GM19351 (cell line): ENCODE measurements around the gene JAG2.

Experiments used
- ATAC-seq: cut with Tn5 transposase; IDR thresholded peaks from one replicate; pipeline ENCODE4 v1.9.1; 2021; ENCODE audit warnings: mild to moderate bottlenecking, moderate library complexity; ENCODE audit not compliant: unreplicated experiment

JAG2 gene

DNA sequence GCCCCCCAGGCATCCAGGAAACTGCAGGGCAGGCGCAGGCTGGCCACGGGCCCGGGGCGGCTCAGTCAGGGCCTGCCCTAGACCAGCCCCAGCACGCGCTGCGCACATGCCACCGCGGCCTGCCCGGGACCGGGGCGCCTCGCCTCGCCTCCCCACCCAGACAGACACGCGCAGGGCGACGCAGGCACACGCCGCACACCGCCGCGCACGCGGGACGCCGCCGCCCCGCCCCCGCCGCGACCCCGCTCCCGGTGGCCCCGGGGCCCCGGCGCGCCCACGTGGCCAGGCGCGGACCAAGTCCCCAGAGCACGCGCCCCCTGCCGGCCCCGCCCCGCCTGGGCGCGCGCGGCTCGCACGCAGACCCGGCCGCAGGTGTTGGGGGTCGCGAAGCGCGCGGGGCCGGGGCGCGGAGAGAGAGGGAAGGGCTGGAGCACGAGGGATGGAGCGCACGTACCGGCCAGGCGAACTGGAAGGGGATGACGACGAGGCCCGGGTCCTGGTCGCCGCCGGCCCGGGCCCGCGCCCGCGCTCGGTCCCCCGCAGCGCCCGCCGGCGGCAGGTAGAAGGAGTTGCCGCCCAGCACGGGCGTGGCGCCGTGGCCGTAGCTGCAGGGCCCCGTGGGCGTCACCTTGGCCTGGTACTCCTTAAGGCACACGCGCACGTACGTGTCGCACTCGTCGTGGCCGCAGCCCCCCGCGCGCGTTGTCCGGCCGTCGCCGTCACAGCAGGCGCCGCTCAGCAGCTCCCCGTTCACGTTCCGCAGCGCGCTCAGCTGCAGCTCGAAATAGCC is 1.1 kb downstream of the JAG2 start:
- ATAC-seq = no peak

DNA sequence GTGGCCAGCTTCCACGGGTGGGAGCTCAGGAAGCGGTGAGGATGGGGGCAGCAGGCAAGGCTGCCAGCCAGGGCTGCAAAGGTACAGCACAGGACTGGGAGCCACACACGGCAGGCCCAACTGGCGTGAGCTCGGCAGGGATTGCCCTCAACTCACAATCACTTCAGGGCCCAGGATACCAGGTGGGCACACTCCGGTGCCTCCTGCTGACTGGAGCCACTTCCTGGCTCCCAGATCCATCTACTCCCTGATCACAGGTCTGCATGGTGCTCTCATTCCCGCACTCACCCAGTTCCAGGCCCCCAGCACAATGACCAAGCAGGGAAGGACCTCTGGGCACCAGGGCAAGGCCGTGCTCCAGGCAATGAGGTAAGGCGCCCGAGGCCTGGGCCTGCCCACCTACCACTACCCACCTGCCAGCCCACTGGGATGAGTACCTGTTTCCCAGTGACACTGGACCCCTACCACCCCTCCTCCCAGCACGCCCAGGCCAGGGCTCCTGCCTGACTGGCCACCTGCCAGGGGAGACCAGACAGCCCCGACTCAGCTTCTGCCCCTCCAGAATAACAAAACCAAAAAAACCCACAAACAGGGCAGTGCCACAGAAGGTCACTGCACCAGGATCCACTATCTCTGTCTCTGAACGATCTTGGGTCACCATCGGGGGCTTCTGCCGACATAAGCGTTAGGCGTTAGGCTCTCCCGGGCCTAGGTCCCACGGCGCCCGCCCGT is 1.8 kb downstream of the JAG2 start:
- no peak for ATAC-seq

DNA sequence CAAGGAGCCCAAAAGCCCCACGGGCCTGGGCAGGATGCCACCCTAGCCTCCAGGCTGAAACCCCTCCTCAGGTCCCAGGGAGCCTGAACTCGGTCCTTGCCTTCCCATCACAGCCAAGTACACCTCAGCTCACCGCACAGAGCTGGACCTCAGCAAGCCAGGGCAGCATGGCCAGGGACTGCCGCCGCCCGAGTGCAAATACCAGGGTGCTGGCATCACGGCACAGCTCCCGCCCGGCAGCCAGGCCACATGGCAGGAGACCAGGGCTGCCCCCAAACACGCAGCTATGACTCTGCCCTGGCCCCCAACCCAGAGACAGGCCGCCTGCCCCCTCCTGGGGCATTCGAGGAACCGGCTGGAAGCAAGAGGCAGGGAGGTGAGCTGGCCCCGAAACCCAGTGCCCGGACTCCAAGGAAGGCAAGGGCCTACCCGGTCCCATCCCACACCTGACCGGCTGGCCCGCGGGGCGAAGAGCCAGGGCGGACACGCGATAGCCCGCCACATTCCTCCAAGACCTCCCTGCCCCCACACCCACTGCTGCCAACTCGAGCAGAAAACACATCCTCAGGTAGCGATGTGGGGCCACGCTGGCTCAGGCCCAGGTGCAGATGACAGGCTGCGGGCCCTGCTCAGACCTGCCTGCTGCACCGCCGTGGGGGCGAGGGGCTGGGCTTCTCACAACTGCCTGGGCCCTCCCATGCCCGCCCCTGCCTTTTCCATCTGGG is 2.7 kb downstream of the JAG2 start:
- ATAC-seq = no peak

DNA sequence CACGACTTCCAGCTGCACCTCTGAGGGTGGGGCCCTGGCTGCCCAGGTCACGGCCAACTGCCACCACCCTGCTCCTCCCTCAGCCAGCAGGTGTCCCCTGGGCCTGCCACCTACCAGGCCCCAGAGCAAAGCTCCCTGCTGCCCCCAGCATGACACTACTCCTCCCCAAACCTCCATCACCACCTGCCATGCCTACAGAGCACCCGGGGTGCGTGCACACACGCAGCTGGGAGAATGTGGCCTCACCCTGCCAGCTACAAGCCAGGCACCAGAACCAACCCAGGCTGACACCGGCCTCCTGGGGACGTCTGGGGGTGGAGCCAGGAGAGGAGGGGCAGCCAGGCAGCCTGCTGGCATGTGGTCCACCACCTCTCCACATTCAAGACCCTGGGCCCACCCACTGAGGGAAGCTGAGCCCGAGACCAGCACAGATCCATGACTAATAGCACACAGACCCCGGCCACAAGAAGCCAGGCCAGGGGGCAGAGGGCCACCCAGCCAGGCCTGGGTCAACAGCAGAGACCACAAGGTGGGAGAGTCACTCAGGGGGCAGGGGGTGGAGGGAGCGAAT is 3.4 kb downstream of the JAG2 start:
- ATAC-seq = no peak

DNA sequence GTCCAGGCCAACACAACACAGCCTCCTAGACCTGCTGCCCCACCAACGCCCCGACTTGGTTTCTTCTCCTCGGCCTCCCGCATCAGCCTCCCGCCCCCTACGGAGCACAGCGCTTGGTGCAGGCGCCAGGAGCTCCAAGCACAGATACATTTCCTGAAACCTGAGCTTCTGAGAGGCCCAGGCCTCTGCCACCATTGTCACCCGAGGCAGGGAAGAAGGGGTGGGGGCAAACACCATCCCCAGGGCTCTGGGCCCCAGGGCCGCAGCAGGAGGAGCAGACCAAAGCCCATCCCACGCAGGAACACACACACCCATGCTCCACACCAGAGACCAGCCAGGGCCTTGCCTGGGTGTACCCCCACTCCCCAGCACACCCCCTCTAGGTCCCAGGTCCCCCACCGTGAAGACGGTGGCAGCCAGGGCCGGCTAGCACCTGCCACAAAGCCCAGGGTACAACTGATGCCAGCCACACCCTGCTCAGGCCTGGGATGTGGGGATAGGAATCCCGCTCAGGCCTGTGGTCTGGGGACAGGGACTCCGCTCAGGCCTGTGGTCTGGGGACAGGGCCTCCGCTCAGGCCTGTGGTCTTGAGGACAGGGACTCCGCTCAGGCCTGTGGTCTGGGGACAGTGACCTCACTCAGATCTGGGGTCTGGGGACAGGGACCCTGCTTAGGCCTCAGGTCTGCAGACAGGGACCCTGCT is 5.4 kb downstream of the JAG2 start:
- ATAC-seq = no peak

DNA sequence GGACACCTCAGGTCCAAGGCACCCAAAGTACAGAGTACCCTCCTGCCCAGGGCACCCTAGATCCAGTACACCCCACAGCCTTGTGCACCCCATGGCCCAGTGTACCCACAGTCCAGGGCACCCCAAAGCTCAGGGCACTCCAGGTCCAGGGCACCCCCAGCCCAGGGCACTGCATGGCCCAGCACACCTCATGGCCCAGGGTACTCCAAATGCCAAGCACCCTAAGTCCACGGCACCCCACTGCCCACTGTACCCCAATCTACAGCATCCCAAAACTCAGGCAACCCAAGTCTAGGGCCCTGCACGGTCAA is 6.0 kb downstream of the JAG2 start:
- ATAC-seq = no peak

DNA sequence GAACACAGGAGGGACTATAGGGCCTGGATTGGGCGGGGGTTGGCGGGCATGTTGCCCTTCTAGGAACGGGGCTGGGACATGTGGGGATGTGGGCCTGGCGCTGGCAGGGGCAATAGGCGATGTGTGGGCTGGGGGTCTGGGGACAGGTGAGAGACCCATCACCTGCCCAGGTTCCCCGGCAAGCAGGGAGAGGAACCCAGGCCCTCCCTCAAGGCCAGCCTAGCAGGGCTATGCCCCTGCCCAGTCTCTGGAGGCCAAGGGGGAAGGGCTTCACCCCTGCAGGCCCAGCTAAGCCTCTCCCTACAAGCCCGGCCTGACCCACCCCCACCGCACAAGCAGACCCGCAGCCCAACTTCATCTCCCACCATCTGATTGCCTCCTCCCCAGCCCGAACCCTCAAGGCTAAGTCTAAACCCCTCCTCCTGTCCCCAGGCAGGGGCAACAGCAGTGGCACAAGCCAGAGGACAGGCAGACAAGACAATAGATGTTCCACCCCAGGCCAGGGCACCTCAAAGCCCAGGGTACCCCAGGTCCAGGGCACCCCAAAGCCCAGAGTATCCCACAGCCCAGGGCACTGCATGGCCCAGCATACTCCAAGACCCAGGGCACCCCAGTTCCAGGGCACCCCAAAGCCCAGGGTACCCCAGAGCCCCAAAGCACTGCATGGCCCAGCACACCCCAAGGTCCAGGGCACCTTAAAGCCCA is 6.5 kb downstream of the JAG2 start:
- no peak for ATAC-seq

DNA sequence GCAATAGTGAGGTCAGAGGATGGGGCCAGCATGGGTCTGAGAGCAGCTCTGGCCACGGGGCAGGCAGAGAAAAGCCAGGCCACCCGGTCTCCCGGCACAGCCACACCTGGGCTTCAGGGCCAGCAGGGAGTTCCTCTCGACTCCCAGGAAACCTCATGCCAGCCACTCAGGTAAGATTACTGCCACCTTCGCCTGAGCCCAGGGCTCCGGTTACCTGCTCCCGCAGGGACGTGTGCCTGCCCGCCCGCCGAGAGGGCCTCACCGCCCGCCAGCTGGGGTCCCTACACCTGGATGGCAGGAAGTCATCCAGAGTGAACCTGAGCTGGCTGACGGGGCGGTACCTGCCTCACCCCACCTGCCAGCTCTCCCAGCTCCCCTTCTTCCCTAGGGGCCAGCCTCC is 7.3 kb downstream of the JAG2 start:
- ATAC-seq = no peak

DNA sequence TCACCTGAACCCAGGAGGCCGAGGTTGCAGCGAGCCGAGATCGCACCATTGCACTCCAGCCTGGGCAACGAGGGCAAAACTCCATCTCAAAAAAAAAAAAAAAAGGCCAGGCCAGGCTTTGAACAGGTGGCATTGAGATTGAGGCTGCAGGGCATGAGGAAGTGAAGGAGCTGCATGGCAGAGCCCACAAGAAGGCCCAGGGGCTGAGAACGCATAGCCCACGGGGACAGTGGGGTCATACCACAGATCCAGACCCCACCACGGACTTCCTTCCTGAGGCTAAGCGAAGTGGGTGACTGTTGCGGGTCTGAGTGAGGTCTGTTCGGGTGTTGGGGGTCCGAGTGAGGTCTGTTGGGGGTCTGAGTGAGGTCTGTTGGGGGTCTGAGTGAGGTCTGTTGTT is 7.8 kb downstream of the JAG2 start:
- no peak for ATAC-seq

DNA sequence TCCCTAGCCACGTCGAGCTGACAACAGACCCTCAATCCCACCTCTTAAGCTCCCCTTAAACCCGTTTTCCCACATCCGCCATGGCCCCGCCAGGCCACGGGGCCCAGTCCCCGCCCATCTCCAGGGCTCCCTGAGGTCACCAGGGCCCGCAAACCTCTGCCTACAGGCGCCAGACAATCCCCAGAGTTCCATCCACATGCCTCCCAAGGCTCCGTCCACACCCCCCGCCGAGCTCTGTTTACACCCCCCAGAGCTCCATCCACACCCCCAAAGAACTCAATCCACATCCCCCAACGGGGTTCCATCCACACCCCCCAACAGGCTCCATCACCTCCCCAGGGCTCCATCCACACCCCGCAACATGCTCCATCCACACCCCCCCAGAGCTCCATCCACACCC is 9.2 kb downstream of the JAG2 start:
- no peak for ATAC-seq

DNA sequence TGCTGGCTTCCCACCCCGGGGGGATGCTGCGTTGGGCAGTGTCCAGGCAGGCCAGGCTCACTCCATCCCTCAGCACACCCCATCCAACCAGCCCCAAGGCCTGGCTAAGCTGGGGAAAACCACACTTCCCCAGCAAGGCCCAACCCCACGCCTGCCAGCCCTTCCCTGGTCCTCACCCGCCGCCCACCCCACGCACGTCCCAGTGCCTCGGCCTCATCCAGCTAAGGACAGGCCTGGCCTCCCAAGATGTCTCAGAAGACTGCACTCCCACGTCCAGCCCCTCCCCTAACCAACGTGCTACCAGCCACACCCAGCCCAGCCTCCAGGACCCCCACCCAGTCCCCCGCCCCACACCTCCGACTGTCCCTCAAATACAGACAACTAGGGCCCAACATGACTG is 9.8 kb downstream of the JAG2 start:
- no peak for ATAC-seq

DNA sequence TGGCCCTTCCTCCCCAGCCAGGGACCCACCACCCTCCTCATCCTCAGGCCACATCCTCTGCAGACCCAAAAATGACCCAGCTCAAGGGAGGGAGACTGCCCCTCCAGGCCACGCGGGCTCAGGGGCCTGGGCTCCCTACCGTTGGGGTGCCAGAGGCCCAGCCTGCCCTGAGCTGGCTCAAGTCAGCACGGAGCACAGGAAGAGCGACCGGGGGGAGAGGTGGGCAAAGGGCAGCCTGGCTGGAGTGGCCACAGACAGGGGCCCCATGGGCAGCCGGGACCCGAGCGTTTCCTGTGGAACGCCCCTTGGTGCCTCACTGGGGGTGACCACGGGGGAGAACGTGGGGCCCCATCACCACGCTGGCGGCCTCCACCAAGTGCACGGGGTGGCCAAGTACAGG is 10.7 kb downstream of the JAG2 start:
- no peak for ATAC-seq

DNA sequence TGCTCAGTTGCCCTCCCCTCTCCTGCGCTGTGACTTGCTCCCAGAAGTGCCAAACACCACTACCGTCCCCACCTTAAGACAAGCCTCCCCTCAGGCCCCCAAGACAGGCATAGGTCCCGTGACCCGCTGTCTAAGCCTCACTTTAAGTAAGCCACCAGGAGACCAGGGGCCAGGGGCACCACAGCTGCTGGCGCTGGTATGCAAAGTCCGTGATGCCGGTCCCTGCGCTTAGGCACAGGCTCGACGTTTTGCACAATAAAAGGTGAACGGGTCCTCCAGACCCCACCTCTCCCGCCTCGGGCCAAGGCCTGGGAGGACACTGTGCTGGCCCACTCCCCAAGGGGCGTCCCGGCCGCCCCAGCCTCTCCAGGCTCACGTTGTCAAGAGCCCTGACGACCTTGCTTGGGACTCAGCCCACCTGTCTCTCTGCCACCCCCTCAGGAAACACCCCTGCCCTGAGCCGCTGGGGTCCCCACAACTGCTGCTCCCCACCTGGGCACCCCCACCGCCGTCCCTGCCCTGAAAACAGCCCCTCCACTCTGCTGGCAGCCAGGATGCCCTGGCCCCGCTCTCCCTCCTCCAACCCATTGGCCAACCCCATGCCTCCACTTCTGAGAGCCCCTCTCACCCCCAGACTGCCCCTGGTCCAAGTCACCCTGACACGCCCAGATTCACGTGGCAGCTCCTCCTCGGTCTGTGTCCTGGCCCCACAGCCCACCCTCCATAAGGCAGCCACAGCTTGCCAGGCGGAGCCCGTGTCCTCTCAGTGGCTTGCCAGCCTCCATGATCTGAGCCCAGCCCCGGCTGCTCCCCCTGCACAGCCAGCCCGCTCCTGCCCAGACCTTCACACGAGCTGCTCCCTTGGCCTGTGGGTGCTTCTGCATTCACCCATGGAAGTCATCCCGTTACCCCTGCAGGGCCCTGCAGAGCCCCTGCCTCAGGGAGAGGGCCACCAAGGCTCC is 11.9 kb downstream of the JAG2 start:
- no peak for ATAC-seq

DNA sequence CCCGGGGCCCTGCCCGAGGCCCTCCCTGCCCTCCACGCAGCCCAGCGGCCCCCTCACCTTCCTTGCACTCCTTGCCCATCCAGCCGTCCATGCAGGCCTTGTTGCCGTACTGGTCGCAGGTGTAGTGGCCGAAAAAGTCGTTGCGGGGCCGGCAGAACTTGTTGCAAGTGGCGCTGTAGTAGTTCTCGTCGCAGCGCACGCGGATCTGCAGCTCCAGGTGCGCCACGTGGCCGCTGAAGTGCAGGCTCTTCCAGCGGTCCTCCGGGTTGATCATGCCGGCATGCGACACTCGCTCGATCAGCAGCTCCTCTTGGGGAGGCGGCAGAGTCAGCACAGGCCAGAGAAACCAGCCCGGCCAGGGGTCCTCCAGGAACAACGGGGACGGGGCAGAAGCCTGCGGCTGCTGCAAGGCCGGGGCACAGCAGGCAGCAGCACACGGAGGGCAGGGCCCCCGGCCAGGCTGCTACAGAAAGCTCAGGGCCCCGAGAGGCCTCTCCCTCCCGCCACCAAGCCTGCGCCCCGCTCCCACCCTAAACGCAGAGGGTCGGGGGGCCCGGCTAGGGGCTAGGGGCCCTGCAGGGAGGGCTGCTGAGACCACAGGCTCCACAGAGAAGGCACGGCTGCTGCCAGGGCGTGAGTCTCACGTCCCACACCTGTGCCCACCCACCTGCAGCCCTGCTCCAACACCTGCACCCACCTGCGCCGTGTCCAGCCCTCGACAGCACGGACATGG is 12.7 kb downstream of the JAG2 start:
- no peak for ATAC-seq

DNA sequence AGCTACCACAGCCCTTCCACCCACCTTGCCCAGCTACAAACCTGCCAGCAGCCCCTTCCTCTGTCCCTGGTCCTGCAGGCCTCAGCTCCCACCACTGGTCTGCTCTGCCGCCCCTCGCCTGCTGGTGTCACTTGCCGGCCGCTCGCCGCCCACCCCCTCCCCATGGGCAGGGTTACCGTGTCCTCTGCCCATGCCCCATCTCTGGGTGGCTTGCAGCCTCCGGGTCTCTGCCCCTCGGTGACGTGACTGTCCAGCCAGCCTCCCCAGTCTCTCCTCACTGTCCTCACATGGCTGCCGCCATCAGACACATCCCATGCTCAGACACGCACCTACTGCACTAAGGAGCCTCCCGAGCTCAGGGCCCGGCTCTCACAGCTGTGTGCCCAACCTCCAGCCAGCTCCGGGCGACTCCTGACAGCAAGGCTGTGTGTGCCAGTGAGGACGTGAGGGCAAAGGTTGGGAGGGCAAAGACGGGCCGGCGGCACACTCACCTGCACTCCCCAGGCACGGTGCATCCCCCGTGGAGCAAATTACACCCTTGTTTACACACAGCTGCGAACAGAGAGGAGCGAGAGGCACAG is 13.4 kb downstream of the JAG2 start:
- no peak for ATAC-seq

DNA sequence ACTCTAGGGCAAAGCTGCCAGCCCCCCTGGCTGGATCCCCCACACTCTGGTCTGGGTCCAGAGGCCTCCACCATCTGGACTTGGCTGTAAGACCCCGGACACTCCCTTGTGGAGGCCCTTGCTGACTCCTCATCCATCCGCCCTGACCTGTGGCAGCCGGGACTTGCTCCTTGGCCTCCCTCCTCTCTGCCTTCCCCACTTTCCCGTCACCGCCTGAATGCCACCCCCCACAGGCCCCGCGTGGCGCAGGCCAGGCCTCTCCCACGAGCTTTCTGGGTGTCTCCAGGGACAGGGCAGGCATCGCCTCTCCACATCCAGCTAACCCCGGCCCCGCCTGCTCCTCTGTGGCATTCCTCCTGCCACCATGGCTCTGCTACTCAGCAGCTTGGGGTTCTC is 14.1 kb downstream of the JAG2 start:
- no peak for ATAC-seq

DNA sequence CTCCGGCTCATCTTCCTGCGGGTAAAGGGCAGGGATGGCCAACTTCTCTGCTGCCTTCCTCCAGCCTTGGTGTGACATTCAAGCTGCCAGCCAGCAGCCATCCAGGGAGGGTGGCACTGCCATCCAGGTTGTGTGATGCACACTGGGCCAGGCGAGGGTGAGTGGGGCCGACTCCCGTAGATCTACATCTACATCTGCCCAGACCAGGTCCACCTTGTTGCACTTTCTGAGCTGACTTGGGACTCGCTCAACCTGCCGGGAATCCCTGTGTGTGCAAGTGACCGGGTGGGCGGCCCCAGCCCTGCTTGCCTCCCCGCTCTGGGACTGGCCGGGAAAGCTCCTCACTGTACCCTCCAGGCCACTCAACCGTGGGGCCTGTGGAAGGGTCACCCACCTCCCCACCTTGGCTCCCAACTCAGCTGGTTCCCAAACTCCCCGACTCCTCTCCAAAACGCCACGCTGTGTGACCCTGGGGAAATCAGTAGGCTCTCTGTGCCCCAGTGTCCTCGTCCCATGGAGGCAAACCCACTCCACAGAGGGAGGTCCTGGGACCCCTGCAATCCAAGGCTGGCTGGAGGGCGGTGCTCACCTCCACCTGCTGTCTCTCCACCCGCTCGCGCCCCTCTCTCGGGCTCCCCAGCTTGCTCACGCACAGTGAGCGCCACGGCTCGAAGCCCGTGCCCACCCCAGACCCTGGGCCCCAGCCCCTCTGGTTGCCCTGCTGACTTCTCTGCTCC is 14.7 kb downstream of the JAG2 start:
- no peak for ATAC-seq

DNA sequence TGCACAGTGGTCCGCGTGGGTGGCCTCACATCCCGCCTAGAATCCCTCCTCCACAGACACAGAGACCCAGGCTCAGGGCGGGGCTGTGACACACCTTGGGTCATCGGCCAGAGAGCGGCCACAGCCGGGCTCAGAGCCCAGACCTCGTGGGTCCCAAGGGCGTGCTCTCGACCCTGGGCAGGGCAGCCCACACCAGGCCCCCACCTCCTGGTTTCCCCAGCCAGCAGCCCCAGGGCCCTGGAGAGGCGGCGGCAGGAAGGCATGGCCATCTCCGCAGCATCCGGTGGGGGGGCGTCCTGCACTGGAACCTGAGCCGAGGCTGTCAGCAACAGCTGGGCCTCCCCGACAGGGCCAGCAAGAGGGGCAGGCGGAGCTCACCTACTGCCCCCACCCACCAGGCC is 15.2 kb downstream of the JAG2 start:
- ATAC-seq = no peak
